Measurements from ENCODE around the gene TNS1. TPM values are rescaled to one million over a fixed set of nuclear protein-coding genes. Genes with fewer than 3 reads are reported as not detected.
A peak's percentile ranks its signal among the peaks of the same experiment; 100 is the strongest.

TNS1 gene
- total RNA-seq, 1 donor from 2014 or later = 25.1 TPM

DNA sequence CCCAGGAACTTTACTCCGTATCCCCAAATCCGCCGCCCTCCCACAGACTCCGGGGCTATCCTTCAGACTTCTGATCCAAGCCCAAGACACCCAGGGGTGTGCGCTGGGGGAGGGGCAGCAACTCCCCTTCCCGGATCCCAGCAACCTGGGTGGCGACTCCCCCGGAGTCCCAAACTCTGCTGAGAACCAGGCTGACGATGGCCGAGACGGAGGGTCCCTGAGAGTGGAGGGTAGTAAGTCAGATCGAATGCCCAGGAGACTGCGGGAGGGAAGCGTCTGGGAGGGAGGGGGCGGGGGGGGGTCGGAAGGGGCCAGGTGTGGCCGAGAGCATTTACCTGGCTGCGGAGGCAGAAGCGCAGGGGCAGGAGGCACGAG lies 7.0 kb upstream of the TNS1 start:
- peak overlapping the region; percentile 49 for H3K4me3 ChIP-seq (ENCODE audit: low read depth, low read length)
- TF ChIP-seq, protein P1, sequence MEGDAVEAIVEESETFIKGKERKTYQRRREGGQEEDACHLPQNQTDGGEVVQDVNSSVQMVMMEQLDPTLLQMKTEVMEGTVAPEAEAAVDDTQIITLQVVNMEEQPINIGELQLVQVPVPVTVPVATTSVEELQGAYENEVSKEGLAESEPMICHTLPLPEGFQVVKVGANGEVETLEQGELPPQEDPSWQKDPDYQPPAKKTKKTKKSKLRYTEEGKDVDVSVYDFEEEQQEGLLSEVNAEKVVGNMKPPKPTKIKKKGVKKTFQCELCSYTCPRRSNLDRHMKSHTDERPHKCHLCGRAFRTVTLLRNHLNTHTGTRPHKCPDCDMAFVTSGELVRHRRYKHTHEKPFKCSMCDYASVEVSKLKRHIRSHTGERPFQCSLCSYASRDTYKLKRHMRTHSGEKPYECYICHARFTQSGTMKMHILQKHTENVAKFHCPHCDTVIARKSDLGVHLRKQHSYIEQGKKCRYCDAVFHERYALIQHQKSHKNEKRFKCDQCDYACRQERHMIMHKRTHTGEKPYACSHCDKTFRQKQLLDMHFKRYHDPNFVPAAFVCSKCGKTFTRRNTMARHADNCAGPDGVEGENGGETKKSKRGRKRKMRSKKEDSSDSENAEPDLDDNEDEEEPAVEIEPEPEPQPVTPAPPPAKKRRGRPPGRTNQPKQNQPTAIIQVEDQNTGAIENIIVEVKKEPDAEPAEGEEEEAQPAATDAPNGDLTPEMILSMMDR (conservative IDR thresholded peaks at IDR 0.05; ENCODE audit: low read depth, low read length) = no peak
- DNase-seq (ENCODE audit: low read depth) = no peak

DNA sequence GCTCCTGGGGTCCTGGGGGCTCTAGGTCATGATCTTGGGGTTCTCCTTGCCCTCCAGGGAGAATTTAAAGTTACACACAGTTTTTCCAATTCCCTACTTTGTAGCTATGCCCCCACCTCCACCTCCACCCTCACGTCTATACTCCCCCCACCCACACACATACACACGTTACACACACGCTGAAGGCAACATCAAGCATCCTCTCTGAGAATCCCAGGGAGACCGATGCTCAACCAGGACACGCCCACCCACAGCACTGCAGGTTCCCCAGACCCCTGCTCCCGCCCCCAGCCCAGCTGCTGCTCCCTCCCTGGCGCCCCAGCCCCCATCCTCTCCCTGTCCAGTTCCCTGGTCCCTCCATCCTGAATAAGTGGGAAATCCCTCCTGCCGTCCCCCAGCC lies 6.4 kb upstream of the TNS1 start:
- H3K4me3 ChIP-seq (ENCODE audit: low read depth, low read length) = no peak overlapping the region
- no peak for DNase-seq (ENCODE audit: low read depth)
- TF ChIP-seq, protein P1 (conservative IDR thresholded peaks at IDR 0.05; ENCODE audit: low read depth, low read length) = no peak

DNA sequence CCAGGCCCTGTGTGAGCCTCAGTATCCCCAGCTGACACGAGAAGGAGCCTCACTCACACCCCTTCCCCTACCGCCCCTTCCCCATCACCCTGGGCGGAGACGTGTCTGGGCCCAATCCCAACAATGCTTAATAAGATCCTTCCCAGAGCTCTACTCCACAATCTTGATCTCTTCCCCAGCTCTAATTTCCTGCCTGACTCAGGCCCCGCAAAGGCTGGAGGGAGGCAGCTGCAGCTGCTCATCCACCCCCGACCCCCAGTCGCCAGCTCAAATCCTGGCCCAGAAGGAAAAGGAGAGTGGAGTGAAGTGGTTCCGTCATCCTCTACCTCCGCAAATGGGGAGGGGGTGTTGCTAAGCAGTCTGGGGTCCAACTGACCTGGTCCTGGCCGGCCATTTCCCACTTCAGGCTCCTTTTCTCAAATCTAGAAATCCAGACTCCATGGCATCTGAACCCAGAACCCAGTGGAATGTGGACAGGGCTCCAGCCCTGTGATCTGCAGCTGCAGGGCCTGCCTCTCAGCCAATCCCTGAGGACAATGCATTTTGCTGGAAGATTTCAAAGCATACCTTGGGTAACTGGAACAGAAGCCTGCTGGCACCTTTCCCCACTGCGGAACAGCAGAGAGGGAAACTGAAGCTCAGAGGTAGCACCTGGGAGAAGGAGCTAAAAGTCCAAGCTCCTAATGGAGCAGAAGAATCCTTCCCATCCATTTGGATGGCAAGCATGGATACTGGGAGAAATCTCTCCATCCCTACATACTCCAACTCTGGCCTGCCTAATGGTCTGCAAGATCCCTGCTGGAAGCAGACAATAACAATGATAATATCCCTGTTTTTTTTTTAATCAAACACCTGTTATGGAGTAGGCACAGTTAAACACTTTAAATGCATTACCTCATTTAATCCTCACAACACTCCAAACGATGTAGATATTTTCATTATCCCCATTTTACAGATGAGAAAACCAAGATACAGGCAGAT lies 5.6 kb upstream of the TNS1 start:
- no peak overlapping the region for H3K4me3 ChIP-seq (ENCODE audit: low read depth, low read length)
- TF ChIP-seq, protein P1 (conservative IDR thresholded peaks at IDR 0.05; ENCODE audit: low read depth, low read length) = no peak

DNA sequence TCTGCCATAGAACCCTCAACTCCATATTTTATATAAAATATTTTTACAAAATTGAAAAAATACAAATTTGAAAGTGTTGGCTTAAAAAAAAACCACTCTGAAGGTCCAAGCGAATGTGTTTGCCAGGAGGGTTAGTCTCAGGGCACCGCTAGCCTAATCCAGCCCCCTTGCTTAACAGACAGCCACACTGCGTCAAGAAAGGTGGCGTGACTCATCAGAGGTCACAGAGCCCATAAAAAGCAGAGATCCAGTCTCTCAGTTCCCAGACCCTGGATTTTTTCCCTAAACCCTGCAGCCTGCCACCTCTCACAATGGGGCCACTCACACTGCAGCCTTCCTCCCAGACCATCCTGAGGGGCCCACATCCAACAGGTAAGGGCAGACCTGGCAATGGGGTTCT lies 3.9 kb upstream of the TNS1 start:
- no peak for DNase-seq (ENCODE audit: low read depth)
- TF ChIP-seq, protein P1 (conservative IDR thresholded peaks at IDR 0.05; ENCODE audit: low read depth, low read length) = no peak
- H3K4me3 ChIP-seq (ENCODE audit: low read depth, low read length) = no peak overlapping the region

More for the DNA sequence above, 5.6 kb upstream of the TNS1 start:
- DNase-seq (ENCODE audit: low read depth) = no peak

DNA sequence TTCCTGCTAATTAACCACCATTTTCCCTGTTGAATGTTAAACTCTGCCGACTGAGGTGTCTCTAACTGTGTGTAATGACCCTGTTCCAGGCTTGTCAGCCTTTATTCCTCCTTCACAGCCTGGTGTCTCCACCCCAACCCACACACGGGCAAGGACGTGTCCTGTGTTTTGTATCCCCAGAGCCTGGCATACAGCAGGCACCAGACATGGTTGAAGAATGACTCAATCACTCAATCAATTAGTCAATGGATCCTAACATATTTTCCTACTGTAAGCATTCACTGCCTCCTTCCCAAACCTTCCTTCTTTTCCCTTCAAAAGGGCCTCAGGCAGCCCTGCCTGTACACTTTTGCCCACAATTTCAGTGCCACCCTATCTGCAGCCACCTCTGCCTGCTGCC lies 2.7 kb upstream of the TNS1 start:
- TF ChIP-seq, protein P1 (conservative IDR thresholded peaks at IDR 0.05; ENCODE audit: low read depth, low read length) = no peak
- no peak overlapping the region for H3K4me3 ChIP-seq (ENCODE audit: low read depth, low read length)
- DNase-seq (ENCODE audit: low read depth) = no peak

DNA sequence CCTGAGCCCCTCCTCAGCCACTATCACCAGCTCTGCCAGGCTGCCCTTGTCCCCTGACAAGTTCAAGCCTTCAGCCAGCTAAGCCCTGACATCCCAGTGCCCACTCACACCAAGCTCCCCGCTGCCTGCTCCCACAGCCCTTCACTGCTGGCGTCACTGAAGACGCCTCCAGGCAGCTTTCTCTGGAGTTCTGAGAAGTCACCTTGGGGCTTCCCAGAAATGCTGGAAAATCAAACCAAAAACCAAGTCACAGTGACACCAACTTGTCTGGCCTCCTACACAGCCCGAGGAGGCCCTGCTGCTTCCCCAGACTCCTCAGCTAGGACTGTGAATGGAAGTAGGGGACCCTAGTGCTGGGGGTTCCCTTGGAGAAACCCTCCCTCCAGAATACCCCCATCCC lies 2.2 kb upstream of the TNS1 start:
- no peak overlapping the region for H3K4me3 ChIP-seq (ENCODE audit: low read depth, low read length)
- no peak for DNase-seq (ENCODE audit: low read depth)
- TF ChIP-seq, protein P1 (conservative IDR thresholded peaks at IDR 0.05; ENCODE audit: low read depth, low read length) = no peak

All from epithelial cell of proximal tubule (primary cell).